Stomach (tissue), 8 donors: Measurements from ENCODE around the gene LRCH4. TPM values are rescaled to one million over a fixed set of nuclear protein-coding genes. Genes with fewer than 3 reads are reported as not detected.

Experiments used
- polyA plus RNA-seq, 3 donors: library from polyadenylated mRNA; stranded (reverse); fragments of 200-250 nt; gene quantifications; one replicate each; pipeline ENCODE4 v1.2.3, GENCODE V29; 2013
- small RNA-seq, 4 donors: library from RNA; depleted of rRNA; stranded (forward); fragments of <200 nt; gene quantifications; one replicate each; pipeline ENCODE3, GENCODE V24; 2016
- total RNA-seq, 5 donors: library from RNA; depleted of rRNA; stranded (reverse); fragments of >200 nt; gene quantifications; one replicate each; pipeline versions ENCODE4 v1.1.0 to v1.2.3, GENCODE V29; 2014 to 2016
- donor health status: healthy with polysubstance abuse.
- donor health status: Bipolar disorder and iron deficiency.
- donor health status: healthy.

Gene LRCH4
- total and polyA plus RNA-seq, 8 donors: 23.5 to 263 (median 46.9) TPM

Small RNA genes lying within 50 kb of the gene (small RNA-seq; reads per million reads assigned to genes)
- gene RN7SL416P (0 reads per million in 4 donors), gene SAP25 (0 reads per million in 4 donors)

Other genes starting within 250 kb of the LRCH4 start
- gene PILRB, start 228.0 kb downstream of the LRCH4 start, total RNA-seq: 100 to 1,000 TPM in 2 of 5 donors, 10 to 100 TPM in 3; 18.5 to 141 (median 61.3) TPM
- 10 to 100 TPM; 16.8 to 82.3 (median 20.7) TPM for gene PILRB, start 228.0 kb downstream of the LRCH4 start, polyA plus RNA-seq
- 1 to 10 TPM in 2 of 5 donors, not detected in 3; 3.1 to 10.0 TPM for gene PILRA, start 212.6 kb downstream of the LRCH4 start, total RNA-seq
- 1 to 10 TPM; 1.4 to 3.1 (median 1.9) TPM for gene PILRA, start 212.6 kb downstream of the LRCH4 start, polyA plus RNA-seq
- gene ZCWPW1, start 157.4 kb downstream of the LRCH4 start, total RNA-seq: 10 to 100 TPM in 2 of 5 donors, 1 to 10 TPM in 1, under 1 TPM in 1, not detected in 1; 0.89 to 44.3 (median 10.9) TPM
- 10 to 100 TPM in 1 of 3 donors, 1 to 10 TPM in 2; 4.9 to 11.7 (median 5.2) TPM for gene ZCWPW1, start 157.4 kb downstream of the LRCH4 start, polyA plus RNA-seq
- 100 to 1,000 TPM in 1 of 5 donors, 10 to 100 TPM in 4; 14.1 to 117 (median 28.1) TPM for gene MEPCE, start 156.3 kb downstream of the LRCH4 start, total RNA-seq
- gene MEPCE, start 156.3 kb downstream of the LRCH4 start, polyA plus RNA-seq: 10 to 100 TPM; 17.4 to 21.4 (median 20.0) TPM
- 100 to 1,000 TPM in 1 of 5 donors, 10 to 100 TPM in 1, 1 to 10 TPM in 2, not detected in 1; 6.2 to 226 (median 38.9) TPM for gene PPP1R35, start 149.6 kb downstream of the LRCH4 start, total RNA-seq
- gene PPP1R35, start 149.6 kb downstream of the LRCH4 start, polyA plus RNA-seq: 10 to 100 TPM; 29.5 to 78.0 (median 39.5) TPM
- 1 to 10 TPM in 1 of 5 donors, not detected in 4; 2.3 TPM for gene SPACDR, start 121.9 kb downstream of the LRCH4 start, total RNA-seq
- 1 to 10 TPM in 1 of 3 donors, under 1 TPM in 1, not detected in 1; 0.65 to 1.1 TPM for gene SPACDR, start 121.9 kb downstream of the LRCH4 start, polyA plus RNA-seq
- 100 to 1,000 TPM in 1 of 5 donors, 10 to 100 TPM in 3, 1 to 10 TPM in 1; 9.4 to 120 (median 28.0) TPM for gene TSC22D4, start 106.9 kb downstream of the LRCH4 start, total RNA-seq
- 10 to 100 TPM; 25.1 to 44.8 (median 35.0) TPM for gene TSC22D4, start 106.9 kb downstream of the LRCH4 start, polyA plus RNA-seq
- gene NYAP1, start 102.2 kb downstream of the LRCH4 start, total RNA-seq: under 1 TPM in 1 of 5 donors, not detected in 4; 0.73 TPM
- under 1 TPM in 2 of 3 donors, not detected in 1; 0.48 to 0.75 TPM for gene NYAP1, start 102.2 kb downstream of the LRCH4 start, polyA plus RNA-seq
- gene AGFG2, start 46.9 kb downstream of the LRCH4 start, total RNA-seq: 100 to 1,000 TPM in 1 of 5 donors, 10 to 100 TPM in 3, 1 to 10 TPM in 1; 8.4 to 154 (median 16.4) TPM
- 10 to 100 TPM in 2 of 3 donors, 1 to 10 TPM in 1; 7.9 to 11.0 (median 10.2) TPM for gene AGFG2, start 46.9 kb downstream of the LRCH4 start, polyA plus RNA-seq
- 1 to 10 TPM in 1 of 5 donors, under 1 TPM in 1, not detected in 3; 0.92 to 1.8 TPM for gene SAP25, start 12.2 kb downstream of the LRCH4 start, total RNA-seq
- gene SAP25, start 12.2 kb downstream of the LRCH4 start, polyA plus RNA-seq: 1 to 10 TPM; 1.4 to 4.7 (median 2.3) TPM
- under 1 TPM in 3 of 5 donors, not detected in 2; 0.37 to 0.45 (median 0.43) TPM for gene FBXO24, start 199 bp upstream of the LRCH4 start, total RNA-seq
- gene FBXO24, start 199 bp upstream of the LRCH4 start, polyA plus RNA-seq: under 1 TPM in 2 of 3 donors, not detected in 1; 0.44 to 0.88 TPM
- 100 to 1,000 TPM in 1 of 5 donors, 10 to 100 TPM in 4; 15.8 to 129 (median 37.8) TPM for gene PCOLCE, start 16.2 kb upstream of the LRCH4 start, total RNA-seq
- gene PCOLCE, start 16.2 kb upstream of the LRCH4 start, polyA plus RNA-seq: 10 to 100 TPM; 15.6 to 25.0 (median 18.6) TPM
- 10 to 100 TPM in 2 of 5 donors, 1 to 10 TPM in 2, not detected in 1; 4.0 to 21.1 (median 9.8) TPM for gene MOSPD3, start 26.4 kb upstream of the LRCH4 start, total RNA-seq
- 10 to 100 TPM; 20.4 to 30.7 (median 29.1) TPM for gene MOSPD3, start 26.4 kb upstream of the LRCH4 start, polyA plus RNA-seq
- 10 to 100 TPM in 1 of 5 donors, 1 to 10 TPM in 3, not detected in 1; 1.2 to 11.6 (median 3.3) TPM for gene TFR2, start 55.4 kb upstream of the LRCH4 start, total RNA-seq
- 1 to 10 TPM; 1.7 to 5.1 (median 3.1) TPM for gene TFR2, start 55.4 kb upstream of the LRCH4 start, polyA plus RNA-seq
- under 1 TPM in 2 of 5 donors, not detected in 3; 0.37 to 0.43 TPM for gene ACTL6B, start 70.3 kb upstream of the LRCH4 start, total RNA-seq
- 1 to 10 TPM in 2 of 3 donors, under 1 TPM in 1; 0.25 to 1.4 (median 1.2) TPM for gene ACTL6B, start 70.3 kb upstream of the LRCH4 start, polyA plus RNA-seq
- 100 to 1,000 TPM in 3 of 5 donors, 10 to 100 TPM in 2; 52.9 to 290 (median 152) TPM for gene GNB2, start 87.6 kb upstream of the LRCH4 start, total RNA-seq
- 100 to 1,000 TPM; 147 to 219 (median 169) TPM for gene GNB2, start 87.6 kb upstream of the LRCH4 start, polyA plus RNA-seq
- 100 to 1,000 TPM in 1 of 5 donors, 10 to 100 TPM in 4; 27.9 to 127 (median 87.9) TPM for gene GIGYF1, start 108.1 kb upstream of the LRCH4 start, total RNA-seq
- 10 to 100 TPM; 10.5 to 19.9 (median 19.7) TPM for gene GIGYF1, start 108.1 kb upstream of the LRCH4 start, polyA plus RNA-seq
- gene POP7, start 120.0 kb upstream of the LRCH4 start, total RNA-seq: 10 to 100 TPM in 4 of 5 donors, not detected in 1; 23.3 to 70.1 (median 38.3) TPM
- 10 to 100 TPM; 38.1 to 45.2 (median 39.0) TPM for gene POP7, start 120.0 kb upstream of the LRCH4 start, polyA plus RNA-seq
- gene EPO, start 134.3 kb upstream of the LRCH4 start, total RNA-seq: not detected
- gene EPO, start 134.3 kb upstream of the LRCH4 start, polyA plus RNA-seq: not detected
- gene ZAN, start 147.5 kb upstream of the LRCH4 start, total RNA-seq: not detected
- gene ZAN, start 147.5 kb upstream of the LRCH4 start, polyA plus RNA-seq: not detected
- 100 to 1,000 TPM in 1 of 5 donors, 10 to 100 TPM in 4; 22.2 to 128 (median 67.2) TPM for gene EPHB4, start 241.4 kb upstream of the LRCH4 start, total RNA-seq
- 10 to 100 TPM in 2 of 3 donors, 1 to 10 TPM in 1; 7.3 to 17.7 (median 13.9) TPM for gene EPHB4, start 241.4 kb upstream of the LRCH4 start, polyA plus RNA-seq